Smooth muscle cell (in vitro differentiated cells): Measurements from ENCODE around the gene MRPL23. TPM values are rescaled to one million over a fixed set of nuclear protein-coding genes. Genes with fewer than 3 reads are reported as not detected.

ENCODE experiments used
- DNase-seq: peaks from one replicate; lab custom pipeline; 2025; ENCODE audit not compliant: unreplicated experiment; lab: John Stamatoyannopoulos, UW
- H2AFZ ChIP-seq: fragments of 200-600 bp; sonication (generic); 2 replicates; pipeline ENCODE4 v1.6.0; 2016; ENCODE audit warnings: antibody characterized with exemption, low read depth, mild to moderate bottlenecking
- H3F3A ChIP-seq: fragments of 200-600 bp; sonication (generic); 2 replicates; pipeline ENCODE4 v1.6.0; 2017; ENCODE audit warnings: antibody characterized with exemption, low read depth
- H3K27ac ChIP-seq: fragments of 200-600 bp; sonication (generic); 2 replicates; pipeline ENCODE4 v1.5.1; 2016; ENCODE audit warnings: low read depth, mild to moderate bottlenecking
- H3K27me3 ChIP-seq: fragments of 200-600 bp; sonication (generic); 2 replicates; pipeline ENCODE4 v1.6.1; 2016; ENCODE audit warnings: low read depth, mild to moderate bottlenecking
- H3K36me3 ChIP-seq: fragments of 200-600 bp; sonication (generic); 2 replicates; pipeline ENCODE4 v1.5.1; 2016; ENCODE audit warnings: low read depth
- H3K4me1 ChIP-seq: fragments of 200-600 bp; sonication (generic); 2 replicates; pipeline ENCODE4 v1.5.1; 2016; ENCODE audit warnings: low read depth
- H3K4me2 ChIP-seq: fragments of 200-600 bp; sonication (generic); 2 replicates; pipeline ENCODE4 v1.6.0; 2016; ENCODE audit warnings: mild to moderate bottlenecking
- H3K4me3 ChIP-seq: fragments of 200-600 bp; sonication (generic); 2 replicates; pipeline ENCODE4 v1.5.1; 2016; ENCODE audit warnings: mild to moderate bottlenecking
- H3K79me2 ChIP-seq: fragments of 200-600 bp; sonication (generic); 2 replicates; pipeline ENCODE4 v1.6.0; 2016; ENCODE audit warnings: low read depth, mild to moderate bottlenecking
- H3K9ac ChIP-seq: fragments of 200-600 bp; sonication (generic); 2 replicates; pipeline ENCODE4 v1.6.0; 2016; ENCODE audit warnings: low read depth
- H3K9me3 ChIP-seq: fragments of 200-600 bp; sonication (generic); replicated peaks from 2 replicates; pipeline ENCODE4 v1.5.1; 2016; ENCODE audit warnings: low read depth
- H4K20me1 ChIP-seq: fragments of 200-600 bp; sonication (generic); 2 replicates; pipeline ENCODE4 v1.6.0; 2016; ENCODE audit warnings: low read depth
- WGBS: methylation state at CpG from one replicate; pipeline ENCODE4 v1.1.7; 2016; ENCODE audit warnings: low lambda C conversion rate; 5-methylcytosine and 5-hydroxymethylcytosine counted together
- polyA plus RNA-seq: library from polyadenylated mRNA; unstranded; fragments of >200 nt; fragmentation: Nextera tagmentation; extraction: Ambion mirVana; gene quantifications from 2 replicates; pipeline ENCODE4 v1.2.1, GENCODE V29; 2016
- total RNA-seq: library from RNA; depleted of rRNA; stranded (reverse); fragments of >200 nt; gene quantifications from 2 replicates; pipeline ENCODE4 v1.2.3, GENCODE V29; 2014
- TF ChIP-seq, protein P1 (sequence below): fragments of 200-600 bp; sonication (generic); IDR thresholded peaks from 2 replicates; pipeline ENCODE4 v1.5.1; 2017; ENCODE audit warnings: borderline replicate concordance, mild to moderate bottlenecking, antibody characterized with exemption; ENCODE audit not compliant: insufficient read depth, poor library complexity, severe bottlenecking

Gene MRPL23
- total and polyA plus RNA-seq, 2 experiments from 2014 or later, result 38.8 to 51.6 TPM

DNA sequence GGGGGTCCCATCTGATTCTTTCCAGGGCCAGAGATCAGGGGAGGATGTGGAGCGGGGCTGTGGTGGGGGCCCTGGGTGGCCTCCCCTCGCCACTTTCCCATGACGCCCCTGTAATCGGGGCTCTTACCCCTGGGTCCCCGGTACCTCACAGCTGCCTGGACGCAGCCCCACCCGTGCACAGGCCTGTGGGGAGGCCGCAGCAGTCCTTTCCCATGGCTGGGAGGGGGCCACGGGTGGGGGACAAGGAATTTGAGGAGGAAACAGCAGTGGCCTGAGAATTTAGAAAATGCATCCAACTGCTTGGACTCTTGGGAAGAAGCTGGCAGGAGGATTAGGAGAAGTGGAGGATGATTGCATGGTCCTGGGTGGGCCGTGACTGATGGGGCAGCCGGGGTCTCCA is 32.5 kb downstream of the MRPL23 start:
- TF ChIP-seq, protein P1, sequence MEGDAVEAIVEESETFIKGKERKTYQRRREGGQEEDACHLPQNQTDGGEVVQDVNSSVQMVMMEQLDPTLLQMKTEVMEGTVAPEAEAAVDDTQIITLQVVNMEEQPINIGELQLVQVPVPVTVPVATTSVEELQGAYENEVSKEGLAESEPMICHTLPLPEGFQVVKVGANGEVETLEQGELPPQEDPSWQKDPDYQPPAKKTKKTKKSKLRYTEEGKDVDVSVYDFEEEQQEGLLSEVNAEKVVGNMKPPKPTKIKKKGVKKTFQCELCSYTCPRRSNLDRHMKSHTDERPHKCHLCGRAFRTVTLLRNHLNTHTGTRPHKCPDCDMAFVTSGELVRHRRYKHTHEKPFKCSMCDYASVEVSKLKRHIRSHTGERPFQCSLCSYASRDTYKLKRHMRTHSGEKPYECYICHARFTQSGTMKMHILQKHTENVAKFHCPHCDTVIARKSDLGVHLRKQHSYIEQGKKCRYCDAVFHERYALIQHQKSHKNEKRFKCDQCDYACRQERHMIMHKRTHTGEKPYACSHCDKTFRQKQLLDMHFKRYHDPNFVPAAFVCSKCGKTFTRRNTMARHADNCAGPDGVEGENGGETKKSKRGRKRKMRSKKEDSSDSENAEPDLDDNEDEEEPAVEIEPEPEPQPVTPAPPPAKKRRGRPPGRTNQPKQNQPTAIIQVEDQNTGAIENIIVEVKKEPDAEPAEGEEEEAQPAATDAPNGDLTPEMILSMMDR, result no peak
- Histone ChIP-seq H3K27me3 (no peaks in the 10 kb centered on the region), H3F3A (no peaks in the 10 kb centered on the region), H3K9ac (no peak overlapping the region), H3K79me2 (no peaks in the 10 kb centered on the region), H3K4me3 (no peak overlapping the region), H3K36me3 (no peaks in the 10 kb centered on the region), H4K20me1 (no peaks in the 10 kb centered on the region), H2AFZ (no peak overlapping the region), H3K9me3 (no peaks in the 10 kb centered on the region), H3K4me1 (no peaks in the 10 kb centered on the region), H3K4me2 (no peak overlapping the region), H3K27ac (no peak overlapping the region)
- no CpG with 5 or more reads among the region's 11 CpGs for WGBS
- no peak for DNase-seq

DNA sequence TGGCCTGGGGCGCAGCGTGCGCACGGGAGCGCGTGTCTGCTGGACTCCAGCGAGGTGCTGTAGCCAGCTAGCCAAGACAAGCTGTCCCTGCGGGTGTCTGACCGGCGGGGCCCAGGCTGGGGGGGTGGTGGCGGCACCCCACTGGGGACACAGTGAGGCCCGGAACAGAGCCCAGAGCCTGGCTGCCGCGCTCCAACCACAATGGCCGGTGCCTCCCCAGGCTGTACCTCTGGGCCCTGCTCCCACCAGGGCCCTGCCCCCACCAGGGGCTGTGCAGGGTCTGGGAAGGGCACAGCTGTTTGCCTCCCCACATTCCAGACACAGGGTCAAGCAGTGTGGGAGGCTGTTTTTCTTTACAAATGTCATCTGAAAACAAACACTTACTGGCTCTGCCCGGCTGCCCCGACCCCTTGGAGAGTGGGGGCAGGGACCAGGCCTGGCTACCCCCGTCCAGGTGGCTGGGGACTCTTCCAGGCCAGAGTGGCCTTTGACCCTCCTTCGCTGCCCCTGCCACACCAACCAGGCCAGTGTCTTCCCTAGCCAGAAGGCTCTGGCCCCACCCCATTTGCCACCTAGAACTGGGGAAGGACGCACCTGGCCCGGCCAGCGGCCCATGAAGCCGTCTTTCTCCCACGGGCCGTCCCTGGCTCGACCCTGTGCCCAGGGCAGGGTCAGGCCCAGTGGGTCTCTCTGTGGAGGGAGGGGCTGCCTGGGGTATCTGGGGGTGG is 35.9 kb downstream of the MRPL23 start:
- Histone ChIP-seq H4K20me1 (no peaks in the 10 kb centered on the region), H3F3A (no peaks in the 10 kb centered on the region), H3K79me2 (no peaks in the 10 kb centered on the region), H3K4me1 (no peaks in the 10 kb centered on the region), H3K4me3 (no peak overlapping the region), H3K27me3 (no peaks in the 10 kb centered on the region), H3K27ac (no peak overlapping the region), H3K4me2 (no peak overlapping the region), H3K36me3 (no peaks in the 10 kb centered on the region), H3K9ac (no peak overlapping the region), H3K9me3 (no peaks in the 10 kb centered on the region), H2AFZ (no peak overlapping the region)
- no peak for DNase-seq
- TF ChIP-seq, protein P1, result no peak
- WGBS, result no CpG with 5 or more reads among the region's 26 CpGs

DNA sequence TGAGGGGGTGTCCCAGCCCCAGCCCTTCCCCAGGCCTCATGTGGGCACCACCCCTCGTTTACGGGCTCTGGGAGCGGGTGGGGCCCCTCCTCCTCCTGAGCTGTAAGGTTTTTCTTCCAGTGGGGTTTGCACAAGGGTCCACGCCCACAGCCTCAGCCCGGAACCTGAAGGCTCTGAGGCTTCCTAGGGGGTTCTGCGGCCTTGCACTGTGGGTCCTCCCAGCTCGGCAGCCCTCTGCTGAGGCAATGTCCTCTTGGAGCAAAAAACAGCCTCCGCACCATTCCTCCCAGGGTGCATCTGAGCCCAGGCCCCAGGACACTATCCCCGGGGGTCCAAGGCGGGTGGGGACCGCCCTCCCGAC is 36.4 kb downstream of the MRPL23 start:
- Histone ChIP-seq H3K4me2 (no peak overlapping the region), H3K9ac (no peak overlapping the region), H3K27ac (no peak overlapping the region), H3F3A (no peaks in the 10 kb centered on the region), H3K4me3 (no peak overlapping the region), H3K4me1 (no peaks in the 10 kb centered on the region), H3K9me3 (no peaks in the 10 kb centered on the region), H4K20me1 (no peaks in the 10 kb centered on the region), H3K27me3 (no peaks in the 10 kb centered on the region), H3K36me3 (no peaks in the 10 kb centered on the region), H3K79me2 (no peaks in the 10 kb centered on the region), H2AFZ (no peak overlapping the region)
- TF ChIP-seq, protein P1, result no peak
- 93% methylated on average over 2 of the region's 12 CpGs for WGBS
- no peak for DNase-seq

DNA sequence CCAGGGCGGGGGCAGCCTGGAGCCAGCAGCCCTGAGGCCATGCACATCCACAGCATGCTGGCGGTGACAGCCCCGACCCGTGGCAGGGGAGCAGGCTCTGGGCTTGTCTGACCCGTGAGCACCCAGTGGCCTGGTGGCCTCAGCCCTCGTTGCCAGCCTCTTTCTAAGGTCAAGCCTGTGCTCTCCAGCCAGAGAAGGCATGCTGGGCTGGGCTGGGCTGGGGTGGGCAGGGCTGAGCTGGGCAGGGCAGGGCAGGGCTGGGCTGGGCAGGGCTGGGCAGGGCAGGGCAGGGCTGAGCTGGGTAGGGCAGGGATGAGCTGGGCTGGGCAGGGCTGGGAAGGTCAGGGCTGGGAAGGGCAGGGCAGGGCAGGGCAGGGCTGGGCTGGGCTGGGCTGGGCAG is 39.9 kb downstream of the MRPL23 start:
- Histone ChIP-seq H3K79me2 (no peaks in the 10 kb centered on the region), H3K4me1 (no peaks in the 10 kb centered on the region), H3K27me3 (no peaks in the 10 kb centered on the region), H3K9me3 (no peaks in the 10 kb centered on the region), H4K20me1 (no peaks in the 10 kb centered on the region), H3K9ac (no peak overlapping the region), H2AFZ (no peak overlapping the region), H3K4me3 (no peak overlapping the region), H3K36me3 (no peaks in the 10 kb centered on the region), H3K4me2 (no peak overlapping the region), H3K27ac (no peak overlapping the region), H3F3A (no peaks in the 10 kb centered on the region)
- TF ChIP-seq, protein P1, result no peak
- WGBS, result no CpG with 5 or more reads among the region's 6 CpGs
- no peak for DNase-seq
